Measurements from ENCODE around the gene SEMA3G. TPM values are rescaled to one million over a fixed set of nuclear protein-coding genes. Genes with fewer than 3 reads are reported as not detected.
A peak's percentile ranks its signal among the peaks of the same experiment; 100 is the strongest.

Gene SEMA3G
- total and polyA plus RNA-seq, 5 donors: 4.7 to 13.1 (median 8.8) TPM

- H3K4me3 ChIP-seq (ENCODE audit: low read length): no peak overlapping the region
- no peaks in the 10 kb centered on the region for H3K9me3 ChIP-seq (ENCODE audit: control insufficient read depth, low read length)
- ATAC-seq (peak in 1 of 2 donors; percentile 22), DNase-seq (peak; percentile 22 to 57 (median 46))
- peaks cover 23% of the 10 kb centered on the region for H3K4me1 ChIP-seq (ENCODE audit: control insufficient read depth, insufficient read depth, low read length)
- WGBS: 61% methylated on average over 7 of the region's 7 CpGs
- peak overlapping the region; percentile 48 for H3K27ac ChIP-seq (ENCODE audit: low read length)
- intact Hi-C loops (cut with DNase I): loop anchor here in 1 of 4 donors (2.0 to 10.0 kb wide), 2 partner anchors 17 to 245 kb away; no protein-coding TSS in a partner anchor
- H3K27me3 ChIP-seq (ENCODE audit: control insufficient read depth, insufficient read depth): no peaks in the 10 kb centered on the region
These were observed 15.0 kb downstream of the SEMA3G start for GRCh38 chr3:52429779-52430415.

- 48% methylated on average over 3 of the region's 3 CpGs for WGBS
These were observed 15.9 kb downstream of the SEMA3G start for GRCh38 chr3:52429031-52429430.

GRCh38 chr3:52428151-52429005 lies 16.5 kb downstream of the SEMA3G start:
- DNase-seq: peak; percentile 57 to 84 (median 63)
- Histone ChIP-seq H3K4me3 (ENCODE audit: low read length) (no peak overlapping the region), H3K4me1 (ENCODE audit: control insufficient read depth, insufficient read depth, low read length) (peaks cover 16% of the 10 kb centered on the region), H3K9me3 (ENCODE audit: control insufficient read depth, low read length) (no peaks in the 10 kb centered on the region), H3K27ac (ENCODE audit: low read length) (peak overlapping the region; percentile 51), H3K27me3 (ENCODE audit: control insufficient read depth, insufficient read depth) (no peaks in the 10 kb centered on the region)
- intact Hi-C loops (cut with DNase I): loop anchor here in 2 of 4 donors (1.0 to 10.0 kb wide), 3 partner anchors 18 to 246 kb away; no protein-coding TSS in a partner anchor
- ATAC-seq: peak; percentile 79 to 84
- WGBS: 16% methylated on average over 7 of the region's 7 CpGs

More at GRCh38 chr3:52429031-52429430, 15.9 kb downstream of the SEMA3G start:
- intact Hi-C loops (cut with DNase I): loop anchor here in 1 of 4 donors (2.0 to 10.0 kb wide), 2 partner anchors 18 to 246 kb away; no protein-coding TSS in a partner anchor
- ATAC-seq (no peak), DNase-seq (peak in 2 of 3 donors; percentile 29 to 45)
- H3K27me3 ChIP-seq (ENCODE audit: control insufficient read depth, insufficient read depth): no peaks in the 10 kb centered on the region
- H3K27ac ChIP-seq (ENCODE audit: low read length): peak overlapping the region; percentile 51
- H3K4me3 ChIP-seq (ENCODE audit: low read length): no peak overlapping the region
- H3K4me1 ChIP-seq (ENCODE audit: control insufficient read depth, insufficient read depth, low read length): peaks cover 21% of the 10 kb centered on the region
- H3K9me3 ChIP-seq (ENCODE audit: control insufficient read depth, low read length): no peaks in the 10 kb centered on the region

- H3K27me3 ChIP-seq (ENCODE audit: control insufficient read depth, insufficient read depth): no peaks in the 10 kb centered on the region
- no peak overlapping the region for H3K4me3 ChIP-seq (ENCODE audit: low read length)
- DNase-seq (peak in 2 of 3 donors; percentile 69 to 76), ATAC-seq (peak; percentile 73 to 81)
- H3K9me3 ChIP-seq (ENCODE audit: control insufficient read depth, low read length): no peaks in the 10 kb centered on the region
- H3K4me1 ChIP-seq (ENCODE audit: control insufficient read depth, insufficient read depth, low read length): peaks cover 3% of the 10 kb centered on the region
- intact Hi-C loops (cut with DNase I): loop anchor here in 1 of 4 donors (10.0 kb wide), 1 partner anchor 252 kb away; no protein-coding TSS in a partner anchor
- H3K27ac ChIP-seq (ENCODE audit: low read length): no peak overlapping the region
- WGBS: 49% methylated on average over 5 of the region's 5 CpGs
These were observed 21.7 kb downstream of the SEMA3G start for GRCh38 chr3:52423173-52423572.

- H3K27ac ChIP-seq (ENCODE audit: low read length): no peak overlapping the region
- no peak for DNase-seq
- no peak for ATAC-seq
- no peak overlapping the region for H3K4me3 ChIP-seq (ENCODE audit: low read length)
- H3K27me3 ChIP-seq (ENCODE audit: control insufficient read depth, insufficient read depth): no peaks in the 10 kb centered on the region
- peaks cover 3% of the 10 kb centered on the region for H3K4me1 ChIP-seq (ENCODE audit: control insufficient read depth, insufficient read depth, low read length)
- intact Hi-C loops (cut with DNase I): loop anchor here in 1 of 4 donors (10.0 kb wide), 1 partner anchor 252 kb away; no protein-coding TSS in a partner anchor
- no peaks in the 10 kb centered on the region for H3K9me3 ChIP-seq (ENCODE audit: control insufficient read depth, low read length)
- WGBS: 91% methylated on average over 3 of the region's 3 CpGs
These were observed 22.2 kb downstream of the SEMA3G start for GRCh38 chr3:52422669-52423068.

GRCh38 chr3:52420388-52420787 lies 24.5 kb downstream of the SEMA3G start:
- H3K27ac ChIP-seq (ENCODE audit: low read length): no peak overlapping the region
- 64% methylated on average over 2 of the region's 2 CpGs for WGBS
- H3K4me1 ChIP-seq (ENCODE audit: control insufficient read depth, insufficient read depth, low read length): peaks cover 3% of the 10 kb centered on the region
- ATAC-seq (peak; percentile 28 to 39), DNase-seq (no peak)
- no peak overlapping the region for H3K4me3 ChIP-seq (ENCODE audit: low read length)
- no peaks in the 10 kb centered on the region for H3K27me3 ChIP-seq (ENCODE audit: control insufficient read depth, insufficient read depth)
- H3K9me3 ChIP-seq (ENCODE audit: control insufficient read depth, low read length): no peaks in the 10 kb centered on the region
- intact Hi-C loops (cut with DNase I): loop anchor here in 1 of 4 donors (10.0 kb wide), 1 partner anchor 254 kb away; no protein-coding TSS in a partner anchor

- Histone ChIP-seq H3K4me3 (ENCODE audit: low read length) (no peak overlapping the region), H3K9me3 (ENCODE audit: control insufficient read depth, low read length) (no peaks in the 10 kb centered on the region), H3K27ac (ENCODE audit: low read length) (no peak overlapping the region), H3K4me1 (ENCODE audit: control insufficient read depth, insufficient read depth, low read length) (peaks cover 6% of the 10 kb centered on the region), H3K27me3 (ENCODE audit: control insufficient read depth, insufficient read depth) (no peaks in the 10 kb centered on the region)
- DNase-seq: no peak
- no peak for ATAC-seq
- intact Hi-C loops (cut with DNase I): no loop called here
- WGBS: 92% methylated on average over 3 of the region's 3 CpGs
These were observed 29.1 kb downstream of the SEMA3G start for GRCh38 chr3:52415800-52416199.

GRCh38 chr3:52408466-52408865 lies 36.4 kb downstream of the SEMA3G start:
- Histone ChIP-seq H3K27ac (ENCODE audit: low read length) (no peak overlapping the region), H3K9me3 (ENCODE audit: control insufficient read depth, low read length) (no peaks in the 10 kb centered on the region), H3K4me3 (ENCODE audit: low read length) (no peak overlapping the region), H3K4me1 (ENCODE audit: control insufficient read depth, insufficient read depth, low read length) (peaks cover 6% of the 10 kb centered on the region), H3K27me3 (ENCODE audit: control insufficient read depth, insufficient read depth) (no peaks in the 10 kb centered on the region)
- WGBS: 92% methylated on average over 8 of the region's 8 CpGs
- intact Hi-C loops (cut with DNase I): no loop called here
- ATAC-seq: no peak
- no peak for DNase-seq

GRCh38 chr3:52407779-52408178 lies 37.1 kb downstream of the SEMA3G start:
- WGBS: 93% methylated on average over 3 of the region's 3 CpGs
- Histone ChIP-seq H3K27me3 (ENCODE audit: control insufficient read depth, insufficient read depth) (no peaks in the 10 kb centered on the region), H3K4me3 (ENCODE audit: low read length) (no peak overlapping the region), H3K27ac (ENCODE audit: low read length) (no peak overlapping the region), H3K4me1 (ENCODE audit: control insufficient read depth, insufficient read depth, low read length) (peaks cover 5% of the 10 kb centered on the region), H3K9me3 (ENCODE audit: control insufficient read depth, low read length) (no peaks in the 10 kb centered on the region)
- DNase-seq (peak in 2 of 3 donors; percentile 46 to 50), ATAC-seq (no peak)
- intact Hi-C loops (cut with DNase I): no loop called here

- intact Hi-C loops (cut with DNase I): no loop called here
- Histone ChIP-seq H3K4me1 (ENCODE audit: control insufficient read depth, insufficient read depth, low read length) (peaks cover 4% of the 10 kb centered on the region), H3K9me3 (ENCODE audit: control insufficient read depth, low read length) (no peaks in the 10 kb centered on the region), H3K27ac (ENCODE audit: low read length) (no peak overlapping the region), H3K4me3 (ENCODE audit: low read length) (no peak overlapping the region), H3K27me3 (ENCODE audit: control insufficient read depth, insufficient read depth) (no peaks in the 10 kb centered on the region)
- 95% methylated on average over 20 of the region's 20 CpGs for WGBS
- DNase-seq (peak in 2 of 3 donors; percentile 47 to 49), ATAC-seq (no peak)
These were observed 38.0 kb downstream of the SEMA3G start for GRCh38 chr3:52406791-52407510.

Measured in right cardiac atrium (tissue), 5 donors.